PC-3 (cell line): Measurements from ENCODE around the gene BOLA1. TPM values are rescaled to one million over a fixed set of nuclear protein-coding genes. Genes with fewer than 3 reads are reported as not detected.

Experiments
- ATAC-seq: fragments of 200-7000 bp; cut with Tn5 transposase; 2 replicates; pipeline ENCODE4 v1.9.1; 2020; ENCODE audit warnings: mild to moderate bottlenecking, moderate library complexity
- BruUV-seq: library from RNA; stranded (reverse); fragments of 400-500 nt; replicated peaks from 2 replicates; lab custom pipeline; 2021; lab: Mats Ljungman, UMichigan
- CTCF ChIA-PET: fragments of 300-600 bp; sonication (Branson Sonifier 250); formaldehyde crosslinking; loops from one replicate; lab custom pipeline; 2022; ENCODE audit warnings: antibody characterized with exemption; lab: Charles Lee
- POLR2A ChIA-PET: fragments of 300-600 bp; sonication (Branson Sonifier 250); formaldehyde crosslinking; loops from one replicate; lab custom pipeline; 2022; ENCODE audit warnings: antibody characterized with exemption; ENCODE audit not compliant: unreplicated experiment; lab: Charles Lee
- DNase-seq: peaks from one replicate; pipeline ENCODE4 v3.0.0-alpha.2; 2015
- H2AFZ ChIP-seq: fragments of 300-600 bp; sonication (generic); 2 replicates; pipeline ENCODE4 v1.6.0; 2016; ENCODE audit warnings: antibody characterized with exemption, low read length
- H3F3A ChIP-seq: fragments of 300-600 bp; sonication (generic); one replicate; pipeline ENCODE4 v1.6.0; 2017; ENCODE audit warnings: antibody characterized with exemption, low read length, control low read depth, mild to moderate bottlenecking; ENCODE audit not compliant: unreplicated experiment
- H3K27ac ChIP-seq: fragments of 300-600 bp; sonication (generic); 2 replicates; pipeline ENCODE4 v1.5.1; 2016; ENCODE audit warnings: mild to moderate bottlenecking, low read length
- H3K27me3 ChIP-seq: fragments of 300-600 bp; sonication (generic); 2 replicates; pipeline ENCODE4 v1.6.1; 2016; ENCODE audit warnings: low read length, mixed read lengths
- H3K36me3 ChIP-seq: fragments of 300-600 bp; sonication (generic); 2 replicates; pipeline ENCODE4 v1.6.1; 2016; ENCODE audit warnings: low read depth, mixed run types, low read length, mixed read lengths
- H3K4me1 ChIP-seq: fragments of 300-600 bp; sonication (generic); 2 replicates; pipeline ENCODE4 v1.5.1; 2016; ENCODE audit warnings: low read length; ENCODE audit not compliant: insufficient read depth
- H3K4me2 ChIP-seq: fragments of 300-600 bp; sonication (generic); 2 replicates; pipeline ENCODE4 v1.6.0; 2016; ENCODE audit warnings: low read length
- H3K4me3 ChIP-seq: fragments of 300-600 bp; sonication (generic); 2 replicates; pipeline ENCODE4 v1.5.1; 2016; ENCODE audit warnings: mild to moderate bottlenecking, low read length, mixed read lengths
- H3K79me2 ChIP-seq: fragments of 300-600 bp; sonication (generic); 2 replicates; pipeline ENCODE4 v1.6.1; 2017; ENCODE audit warnings: low read length, mixed read lengths
- H3K9ac ChIP-seq: fragments of 300-600 bp; sonication (generic); 2 replicates; pipeline ENCODE4 v1.6.0; 2016; ENCODE audit warnings: mild to moderate bottlenecking, low read length
- H3K9me2 ChIP-seq: fragments of 300-600 bp; sonication (generic); replicated peaks from 2 replicates; pipeline ENCODE4 v1.6.1; 2016; ENCODE audit warnings: mixed run types, low read length, mixed read lengths
- H3K9me3 ChIP-seq: fragments of 300-600 bp; sonication (generic); 2 replicates; pipeline ENCODE4 v1.6.1; 2016; ENCODE audit warnings: low read length, mixed read lengths
- H4K20me1 ChIP-seq: fragments of 300-600 bp; sonication (generic); 2 replicates; pipeline ENCODE4 v1.6.1; 2016; ENCODE audit warnings: low read length, mixed read lengths
- EZH2 ChIP-seq: fragments of 300-600 bp; sonication (generic); IDR thresholded peaks from one replicate; pipeline ENCODE4 v1.6.1; 2017; ENCODE audit warnings: antibody characterized with exemption, mild to moderate bottlenecking, low read length; ENCODE audit not compliant: unreplicated experiment
- EZH2phosphoT487 ChIP-seq: fragments of 300-600 bp; sonication (generic); IDR thresholded peaks from 2 replicates; pipeline ENCODE4 v1.6.1; 2018; ENCODE audit warnings: mild to moderate bottlenecking, antibody characterized with exemption, low read length, borderline replicate concordance
- intact Hi-C: fragments of 100-400 bp; cut with micrococcal nuclease; formaldehyde crosslinking; loops from 2 replicates; pipeline ENCODE4 v1.9.0; 2023
- total RNA-seq: library from RNA; depleted of rRNA; stranded (reverse); fragments of >200 nt; gene quantifications from 2 replicates; pipeline ENCODE4 v1.2.3, GENCODE V29; 2014
- TF ChIP-seq, protein P1 (sequence below): fragments of 300-600 bp; sonication (generic); conservative IDR thresholded peaks from 2 replicates; pipeline ENCODE4 v1.5.1; 2017; ENCODE audit warnings: antibody characterized with exemption, low read depth, mild to moderate bottlenecking, low read length

Gene BOLA1
- total RNA-seq, 1 experiment from 2014 or later = 27.6 TPM

GRCh38 chr1:149923626-149924025 is 24.3 kb downstream of the BOLA1 start:
- ATAC-seq (no peak), DNase-seq (no peak)
- Histone ChIP-seq H3K36me3 (peaks cover 53% of the 10 kb centered on the region), H3K9me2 (no peaks in the 10 kb centered on the region), H2AFZ (no peak overlapping the region), H3K27ac (no peak overlapping the region), H3K9ac (no peak overlapping the region), H3K4me3 (no peak overlapping the region), H3K9me3 (no peaks in the 10 kb centered on the region), H3K4me1 (peaks cover 26% of the 10 kb centered on the region), H4K20me1 (peaks cover 27% of the 10 kb centered on the region; the same call in 1 of the 2 replicates), H3K4me2 (no peak overlapping the region), H3K79me2 (peaks cover 34% of the 10 kb centered on the region), H3K27me3 (no peaks in the 10 kb centered on the region), H3F3A (peaks cover 3% of the 10 kb centered on the region)
- BruUV-seq = no TSS peak
- ChIA-PET POLR2A (no interaction called here), CTCF (no interaction called here)
- TF ChIP-seq EZH2phosphoT487 (no peak), EZH2 (no peak)
- TF ChIP-seq, protein P1, sequence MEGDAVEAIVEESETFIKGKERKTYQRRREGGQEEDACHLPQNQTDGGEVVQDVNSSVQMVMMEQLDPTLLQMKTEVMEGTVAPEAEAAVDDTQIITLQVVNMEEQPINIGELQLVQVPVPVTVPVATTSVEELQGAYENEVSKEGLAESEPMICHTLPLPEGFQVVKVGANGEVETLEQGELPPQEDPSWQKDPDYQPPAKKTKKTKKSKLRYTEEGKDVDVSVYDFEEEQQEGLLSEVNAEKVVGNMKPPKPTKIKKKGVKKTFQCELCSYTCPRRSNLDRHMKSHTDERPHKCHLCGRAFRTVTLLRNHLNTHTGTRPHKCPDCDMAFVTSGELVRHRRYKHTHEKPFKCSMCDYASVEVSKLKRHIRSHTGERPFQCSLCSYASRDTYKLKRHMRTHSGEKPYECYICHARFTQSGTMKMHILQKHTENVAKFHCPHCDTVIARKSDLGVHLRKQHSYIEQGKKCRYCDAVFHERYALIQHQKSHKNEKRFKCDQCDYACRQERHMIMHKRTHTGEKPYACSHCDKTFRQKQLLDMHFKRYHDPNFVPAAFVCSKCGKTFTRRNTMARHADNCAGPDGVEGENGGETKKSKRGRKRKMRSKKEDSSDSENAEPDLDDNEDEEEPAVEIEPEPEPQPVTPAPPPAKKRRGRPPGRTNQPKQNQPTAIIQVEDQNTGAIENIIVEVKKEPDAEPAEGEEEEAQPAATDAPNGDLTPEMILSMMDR = no peak
- intact Hi-C loops = no loop called here

DNA sequence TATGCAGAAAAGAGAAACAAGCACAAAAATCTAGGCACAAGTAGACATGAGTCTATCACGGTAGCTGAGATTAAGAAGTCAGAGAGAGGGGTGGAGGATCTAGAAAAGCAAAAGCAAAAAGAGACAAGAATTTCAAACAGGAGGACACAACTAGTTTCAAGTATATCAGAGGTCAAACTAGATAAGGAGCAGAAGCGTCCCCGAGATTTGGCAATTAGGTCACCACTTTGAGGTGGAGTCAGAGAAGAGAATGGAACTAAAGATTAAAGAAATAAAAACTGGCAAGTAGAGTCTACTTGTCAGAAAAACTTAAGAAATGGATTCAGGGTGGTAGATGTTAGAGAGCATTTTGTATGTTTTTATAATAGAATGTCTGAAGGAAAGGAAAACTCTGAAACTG is 26.0 kb downstream of the BOLA1 start:
- ATAC-seq (no peak), DNase-seq (no peak)
- peaks cover 28% of the 10 kb centered on the region for H3K4me1 ChIP-seq
- H3K79me2 ChIP-seq = peaks cover 34% of the 10 kb centered on the region
- no peaks in the 10 kb centered on the region for H3K9me3 ChIP-seq
- H3K27me3 ChIP-seq = no peaks in the 10 kb centered on the region
- CTCF ChIA-PET = interaction anchor here (0.6 kb wide), 1 partner anchor 38 kb away, joined by 3 read pairs; a partner anchor contains a TSS
- peaks cover 53% of the 10 kb centered on the region for H3K36me3 ChIP-seq
- H2AFZ ChIP-seq = no peak overlapping the region
- POLR2A ChIA-PET = no interaction called here
- no peak overlapping the region for H3K27ac ChIP-seq
- BruUV-seq = no TSS peak
- peak overlapping the region; percentile 86 for H3K4me2 ChIP-seq
- H3K4me3 ChIP-seq = peak overlapping the region; percentile 93
- H3F3A ChIP-seq = no peaks in the 10 kb centered on the region
- peaks cover 27% of the 10 kb centered on the region; the same call in 1 of the 2 replicates for H4K20me1 ChIP-seq
- no peak overlapping the region for H3K9ac ChIP-seq
- H3K9me2 ChIP-seq = no peaks in the 10 kb centered on the region
- intact Hi-C loops = no loop called here
- no peak for TF ChIP-seq EZH2

DNA sequence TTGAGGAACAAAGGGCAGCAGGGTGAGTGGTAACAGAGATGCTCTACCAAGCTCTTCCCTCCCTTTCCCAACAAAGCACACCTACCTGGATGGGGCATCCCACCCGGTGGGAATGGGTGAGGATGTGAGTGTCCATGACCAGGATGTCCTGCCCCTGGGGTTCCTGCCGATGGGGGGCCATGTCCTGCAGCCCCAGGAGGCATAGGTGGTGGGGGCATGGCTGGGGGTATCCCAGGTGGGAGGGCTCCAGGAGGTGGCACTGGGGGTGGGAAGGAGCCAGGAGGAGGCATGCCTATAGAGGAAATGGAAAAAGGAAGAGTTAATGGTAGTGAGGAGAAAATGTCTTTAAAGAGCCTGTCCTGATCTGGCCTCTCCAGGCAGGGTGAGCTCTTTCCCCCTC is 26.4 kb downstream of the BOLA1 start:
- ChIA-PET CTCF (no interaction called here), POLR2A (no interaction called here)
- Histone ChIP-seq H3K9ac (no peak overlapping the region), H3K4me1 (peaks cover 28% of the 10 kb centered on the region), H4K20me1 (peaks cover 27% of the 10 kb centered on the region; the same call in 1 of the 2 replicates), H3K79me2 (peaks cover 34% of the 10 kb centered on the region), H3K9me3 (no peaks in the 10 kb centered on the region), H2AFZ (no peak overlapping the region), H3K4me2 (peak overlapping the region; percentile 86), H3K4me3 (peak overlapping the region; percentile 93), H3K9me2 (no peaks in the 10 kb centered on the region), H3F3A (no peaks in the 10 kb centered on the region), H3K36me3 (peaks cover 53% of the 10 kb centered on the region), H3K27ac (no peak overlapping the region), H3K27me3 (no peaks in the 10 kb centered on the region)
- intact Hi-C loops = no loop called here
- DNase-seq (no peak), ATAC-seq (no peak)
- BruUV-seq = no TSS peak
- TF ChIP-seq EZH2phosphoT487 = no peak
- TF ChIP-seq, protein P1 = no peak
- no peak for TF ChIP-seq EZH2
